ENCODE results near the gene TMEM132E.

Gene TMEM132E

DNA sequence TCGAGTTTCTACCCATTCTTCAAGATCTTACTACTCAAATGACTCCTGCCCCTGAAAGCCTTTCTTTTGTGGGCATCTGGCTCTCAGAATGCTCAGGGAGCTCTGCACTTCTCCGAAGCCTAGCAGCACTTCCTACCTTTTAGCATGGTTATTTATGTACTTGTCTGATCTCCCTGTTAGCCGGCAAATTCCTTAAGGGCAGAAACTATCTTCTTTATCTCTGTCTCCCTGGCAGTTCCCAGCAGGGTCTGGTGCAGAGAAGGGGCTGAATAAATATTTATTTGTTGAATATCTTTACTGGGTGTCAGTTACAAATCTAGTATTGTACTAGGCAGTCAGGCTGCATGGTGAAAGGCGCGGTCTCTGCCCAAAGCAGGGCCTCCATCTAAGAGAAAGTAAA is 30.7 kb downstream of the TMEM132E start:
- TF ChIP-seq, protein P1, sequence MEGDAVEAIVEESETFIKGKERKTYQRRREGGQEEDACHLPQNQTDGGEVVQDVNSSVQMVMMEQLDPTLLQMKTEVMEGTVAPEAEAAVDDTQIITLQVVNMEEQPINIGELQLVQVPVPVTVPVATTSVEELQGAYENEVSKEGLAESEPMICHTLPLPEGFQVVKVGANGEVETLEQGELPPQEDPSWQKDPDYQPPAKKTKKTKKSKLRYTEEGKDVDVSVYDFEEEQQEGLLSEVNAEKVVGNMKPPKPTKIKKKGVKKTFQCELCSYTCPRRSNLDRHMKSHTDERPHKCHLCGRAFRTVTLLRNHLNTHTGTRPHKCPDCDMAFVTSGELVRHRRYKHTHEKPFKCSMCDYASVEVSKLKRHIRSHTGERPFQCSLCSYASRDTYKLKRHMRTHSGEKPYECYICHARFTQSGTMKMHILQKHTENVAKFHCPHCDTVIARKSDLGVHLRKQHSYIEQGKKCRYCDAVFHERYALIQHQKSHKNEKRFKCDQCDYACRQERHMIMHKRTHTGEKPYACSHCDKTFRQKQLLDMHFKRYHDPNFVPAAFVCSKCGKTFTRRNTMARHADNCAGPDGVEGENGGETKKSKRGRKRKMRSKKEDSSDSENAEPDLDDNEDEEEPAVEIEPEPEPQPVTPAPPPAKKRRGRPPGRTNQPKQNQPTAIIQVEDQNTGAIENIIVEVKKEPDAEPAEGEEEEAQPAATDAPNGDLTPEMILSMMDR (IDR thresholded peaks at IDR 0.05; ENCODE audit: insufficient read depth, low read length), result no peak
- TF ChIP-seq, protein P2, sequence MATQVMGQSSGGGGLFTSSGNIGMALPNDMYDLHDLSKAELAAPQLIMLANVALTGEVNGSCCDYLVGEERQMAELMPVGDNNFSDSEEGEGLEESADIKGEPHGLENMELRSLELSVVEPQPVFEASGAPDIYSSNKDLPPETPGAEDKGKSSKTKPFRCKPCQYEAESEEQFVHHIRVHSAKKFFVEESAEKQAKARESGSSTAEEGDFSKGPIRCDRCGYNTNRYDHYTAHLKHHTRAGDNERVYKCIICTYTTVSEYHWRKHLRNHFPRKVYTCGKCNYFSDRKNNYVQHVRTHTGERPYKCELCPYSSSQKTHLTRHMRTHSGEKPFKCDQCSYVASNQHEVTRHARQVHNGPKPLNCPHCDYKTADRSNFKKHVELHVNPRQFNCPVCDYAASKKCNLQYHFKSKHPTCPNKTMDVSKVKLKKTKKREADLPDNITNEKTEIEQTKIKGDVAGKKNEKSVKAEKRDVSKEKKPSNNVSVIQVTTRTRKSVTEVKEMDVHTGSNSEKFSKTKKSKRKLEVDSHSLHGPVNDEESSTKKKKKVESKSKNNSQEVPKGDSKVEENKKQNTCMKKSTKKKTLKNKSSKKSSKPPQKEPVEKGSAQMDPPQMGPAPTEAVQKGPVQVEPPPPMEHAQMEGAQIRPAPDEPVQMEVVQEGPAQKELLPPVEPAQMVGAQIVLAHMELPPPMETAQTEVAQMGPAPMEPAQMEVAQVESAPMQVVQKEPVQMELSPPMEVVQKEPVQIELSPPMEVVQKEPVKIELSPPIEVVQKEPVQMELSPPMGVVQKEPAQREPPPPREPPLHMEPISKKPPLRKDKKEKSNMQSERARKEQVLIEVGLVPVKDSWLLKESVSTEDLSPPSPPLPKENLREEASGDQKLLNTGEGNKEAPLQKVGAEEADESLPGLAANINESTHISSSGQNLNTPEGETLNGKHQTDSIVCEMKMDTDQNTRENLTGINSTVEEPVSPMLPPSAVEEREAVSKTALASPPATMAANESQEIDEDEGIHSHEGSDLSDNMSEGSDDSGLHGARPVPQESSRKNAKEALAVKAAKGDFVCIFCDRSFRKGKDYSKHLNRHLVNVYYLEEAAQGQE (IDR thresholded peaks at IDR 0.05; ENCODE audit: insufficient replicate concordance, low read depth), result no peak
- TF ChIP-seq POLR2AphosphoS5 (IDR thresholded peaks at IDR 0.05; ENCODE audit: low read depth) (no peak), SPI1 (IDR thresholded peaks at IDR 0.05; ENCODE audit: borderline replicate concordance, low read depth) (no peak), GABPA (IDR thresholded peaks at IDR 0.05; ENCODE audit: low read depth) (no peak)

DNA sequence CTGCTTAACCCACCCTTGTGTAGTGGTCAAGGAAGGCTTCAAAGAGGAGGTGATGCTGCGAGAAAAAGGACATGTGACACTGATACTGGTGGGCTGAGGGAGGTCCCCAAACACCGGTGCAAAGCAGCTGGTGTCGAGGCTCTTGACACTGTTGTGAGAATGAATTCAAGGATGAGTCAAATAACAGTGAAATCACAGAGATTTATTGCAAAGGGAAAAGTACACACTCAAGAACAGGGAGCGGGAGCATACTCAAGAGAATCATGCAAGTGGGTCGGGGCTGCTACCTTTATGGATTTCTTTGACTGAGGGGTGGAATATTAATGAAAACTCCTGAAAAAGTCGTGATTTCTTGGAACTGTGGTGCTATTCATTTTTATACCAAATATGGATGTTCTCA is 31.1 kb downstream of the TMEM132E start:
- Histone ChIP-seq H3K27ac (replicated peaks) (no peak overlapping the region), H3K4me3 (replicated peaks; ENCODE audit: insufficient read depth, low read length) (no peak overlapping the region), H3K27me3 (ENCODE audit: insufficient read depth, poor library complexity, severe bottlenecking) (peaks cover 7% of the 10 kb centered on the region)
- TF ChIP-seq GABPA (IDR thresholded peaks at IDR 0.05; ENCODE audit: low read depth) (no peak), SPI1 (IDR thresholded peaks at IDR 0.05; ENCODE audit: borderline replicate concordance, low read depth) (no peak), POLR2AphosphoS5 (IDR thresholded peaks at IDR 0.05; ENCODE audit: low read depth) (no peak)
- TF ChIP-seq, protein P2 (IDR thresholded peaks at IDR 0.05; ENCODE audit: insufficient replicate concordance, low read depth), result no peak
- TF ChIP-seq, protein P1 (IDR thresholded peaks at IDR 0.05; ENCODE audit: insufficient read depth, low read length), result no peak
- DNase-seq (ENCODE audit: low read depth in 1 of 2, low spot score in 1 of 2), result no peak

More for the DNA sequence above, 30.7 kb downstream of the TMEM132E start:
- Histone ChIP-seq H3K4me3 (replicated peaks; ENCODE audit: insufficient read depth, low read length) (no peak overlapping the region), H3K27ac (replicated peaks) (no peak overlapping the region), H3K27me3 (ENCODE audit: insufficient read depth, poor library complexity, severe bottlenecking) (peaks cover 7% of the 10 kb centered on the region)
- DNase-seq (ENCODE audit: low read depth in 1 of 2, low spot score in 1 of 2), result no peak

DNA sequence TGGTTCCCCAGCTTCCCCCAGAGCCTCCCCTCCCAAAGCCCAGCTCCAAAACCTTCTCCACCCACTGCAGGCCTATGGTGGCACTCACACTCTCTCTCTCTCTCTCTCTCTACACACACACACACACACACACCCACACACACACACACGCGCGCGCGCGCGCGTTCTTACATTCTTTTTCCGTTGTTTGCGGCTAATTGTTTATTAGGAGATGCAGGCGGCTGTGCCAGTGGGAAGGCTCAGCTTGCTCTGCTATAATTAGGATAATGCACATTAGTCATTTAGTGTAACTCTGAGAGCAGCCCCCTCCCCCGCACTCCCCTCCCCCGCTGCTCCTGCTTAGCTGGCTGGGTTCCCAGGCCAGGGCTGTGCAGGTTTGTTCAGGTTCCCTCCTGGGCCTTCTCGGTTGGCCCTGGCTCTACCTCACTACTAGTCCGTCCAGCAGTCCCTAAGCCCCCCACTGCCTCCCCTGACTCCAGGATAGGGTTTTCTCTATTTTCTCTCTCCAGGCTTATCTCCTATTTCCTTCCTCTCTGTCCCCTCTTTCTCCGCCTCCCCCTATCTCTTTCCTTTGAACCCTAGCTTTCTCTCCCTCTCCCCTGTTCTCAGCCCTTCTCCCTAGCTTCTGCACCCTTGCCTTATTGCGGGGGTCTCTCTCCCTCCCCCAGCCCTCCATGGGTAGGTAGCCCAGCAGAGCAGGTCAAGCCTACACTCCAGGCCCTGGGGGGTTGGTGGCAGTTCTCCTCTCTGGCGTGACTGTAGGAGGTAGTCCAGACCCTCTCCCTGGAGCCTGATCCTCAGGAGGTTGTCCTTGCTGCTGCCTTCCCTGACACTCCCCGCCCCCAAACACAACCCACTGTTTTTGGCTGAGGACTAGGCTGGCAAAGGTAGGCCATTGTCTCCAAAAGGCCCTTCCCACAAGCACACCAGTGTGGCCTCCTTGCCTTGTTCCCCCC is 34.0 kb downstream of the TMEM132E start:
- TF ChIP-seq GABPA (IDR thresholded peaks at IDR 0.05; ENCODE audit: low read depth) (no peak), POLR2AphosphoS5 (IDR thresholded peaks at IDR 0.05; ENCODE audit: low read depth) (no peak), SPI1 (IDR thresholded peaks at IDR 0.05; ENCODE audit: borderline replicate concordance, low read depth) (no peak)
- TF ChIP-seq, protein P2 (IDR thresholded peaks at IDR 0.05; ENCODE audit: insufficient replicate concordance, low read depth), result no peak
- TF ChIP-seq, protein P1 (IDR thresholded peaks at IDR 0.05; ENCODE audit: insufficient read depth, low read length), result no peak
- H3K27ac ChIP-seq (replicated peaks), result no peak overlapping the region

More for the DNA sequence above, 34.0 kb downstream of the TMEM132E start:
- DNase-seq (ENCODE audit: low read depth in 1 of 2, low spot score in 1 of 2), result no peak
- Histone ChIP-seq H3K27me3 (ENCODE audit: insufficient read depth, poor library complexity, severe bottlenecking) (peaks cover 5% of the 10 kb centered on the region), H3K4me3 (replicated peaks; ENCODE audit: insufficient read depth, low read length) (no peak overlapping the region)

Data from HL-60 (cell line).